Adrenal gland (tissue), 5 donors: ENCODE data around the gene ANKFN1.

ENCODE experiments used
- CTCF ChIP-seq, 6 experiments: fragments of 450-650 bp in 4 of 6; fragments of 200-600 bp in 2 of 6; sonication (generic) in 1 of 6; IDR thresholded peaks; 1 replicate in 5 of 6; 2 replicates in 1 of 6; pipeline versions ENCODE4 v1.5.1 to v1.8.0; 2016 to 2021; ENCODE audit warnings: antibody characterized with exemption in 6 of 6, mild to moderate bottlenecking in 2 of 6, moderate library complexity in 1 of 6
- POLR2A ChIP-seq, 2 donors: fragments of 450-650 bp; IDR thresholded peaks; one replicate each; pipeline ENCODE4 v1.6.1; 2017; ENCODE audit warnings: antibody characterized with exemption in 2 of 2, mild to moderate bottlenecking in 2 of 2, moderate library complexity in 1 of 2
- donor health status: DM: no; HTN: no; CAD: no.

GRCh38 chr17:56424543-56425044 lies 271.3 kb downstream of the ANKFN1 start:
- TF ChIP-seq CTCF (IDR thresholded peaks at IDR 0.05), result no peak
- TF ChIP-seq POLR2A (IDR thresholded peaks at IDR 0.05), result no peak
